Neural cell (in vitro differentiated cells): ENCODE data around the gene FREM2.

Source experiments
- EZH2 ChIP-seq: fragments of 200-600, 300-800 bp; shearing (Covaris generic), sonication (generic); IDR thresholded peaks from 2 replicates; pipeline ENCODE4 v1.6.1; 2014; ENCODE audit warnings: antibody characterized with exemption, low read length, borderline replicate concordance, mild to moderate bottlenecking; ENCODE audit not compliant: insufficient read depth, poor library complexity, severe bottlenecking
- POLR2AphosphoS5 ChIP-seq: IDR thresholded peaks from 2 replicates; pipeline ENCODE4 v1.6.1; 2012
- TF ChIP-seq, protein P1 (sequence below): fragments of 450-650 bp; IDR thresholded peaks from 2 replicates; pipeline ENCODE4 v1.5.1; 2014; ENCODE audit warnings: antibody characterized with exemption, mild to moderate bottlenecking, moderate library complexity; ENCODE audit not compliant: poor library complexity, severe bottlenecking
- TF ChIP-seq, protein P2 (sequence below): IDR thresholded peaks from 2 replicates; pipeline ENCODE4 v1.6.1; 2012; ENCODE audit warnings: borderline replicate concordance

DNA sequence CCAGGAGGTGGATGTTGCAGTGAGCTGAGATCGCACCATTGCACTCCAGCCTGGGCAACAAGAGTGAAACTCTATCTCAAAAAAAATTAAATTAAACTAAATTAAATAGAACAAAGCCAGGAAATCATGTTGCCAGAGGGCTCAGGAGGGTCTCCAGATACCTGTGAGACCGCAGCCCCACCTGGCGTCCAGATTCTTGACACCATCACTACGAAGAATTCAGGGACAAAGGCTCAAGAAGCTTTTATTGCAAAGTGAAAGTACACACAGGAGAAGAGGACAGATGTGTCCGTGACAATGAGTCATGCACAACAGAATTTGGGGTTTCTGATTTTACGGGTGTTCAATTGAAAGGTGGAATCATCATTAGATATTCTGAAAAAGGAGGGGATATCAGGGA lies 227.2 kb downstream of the FREM2 start:
- TF ChIP-seq, protein P1, sequence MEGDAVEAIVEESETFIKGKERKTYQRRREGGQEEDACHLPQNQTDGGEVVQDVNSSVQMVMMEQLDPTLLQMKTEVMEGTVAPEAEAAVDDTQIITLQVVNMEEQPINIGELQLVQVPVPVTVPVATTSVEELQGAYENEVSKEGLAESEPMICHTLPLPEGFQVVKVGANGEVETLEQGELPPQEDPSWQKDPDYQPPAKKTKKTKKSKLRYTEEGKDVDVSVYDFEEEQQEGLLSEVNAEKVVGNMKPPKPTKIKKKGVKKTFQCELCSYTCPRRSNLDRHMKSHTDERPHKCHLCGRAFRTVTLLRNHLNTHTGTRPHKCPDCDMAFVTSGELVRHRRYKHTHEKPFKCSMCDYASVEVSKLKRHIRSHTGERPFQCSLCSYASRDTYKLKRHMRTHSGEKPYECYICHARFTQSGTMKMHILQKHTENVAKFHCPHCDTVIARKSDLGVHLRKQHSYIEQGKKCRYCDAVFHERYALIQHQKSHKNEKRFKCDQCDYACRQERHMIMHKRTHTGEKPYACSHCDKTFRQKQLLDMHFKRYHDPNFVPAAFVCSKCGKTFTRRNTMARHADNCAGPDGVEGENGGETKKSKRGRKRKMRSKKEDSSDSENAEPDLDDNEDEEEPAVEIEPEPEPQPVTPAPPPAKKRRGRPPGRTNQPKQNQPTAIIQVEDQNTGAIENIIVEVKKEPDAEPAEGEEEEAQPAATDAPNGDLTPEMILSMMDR = no peak
- TF ChIP-seq POLR2AphosphoS5 (no peak), EZH2 (no peak)
- TF ChIP-seq, protein P2, sequence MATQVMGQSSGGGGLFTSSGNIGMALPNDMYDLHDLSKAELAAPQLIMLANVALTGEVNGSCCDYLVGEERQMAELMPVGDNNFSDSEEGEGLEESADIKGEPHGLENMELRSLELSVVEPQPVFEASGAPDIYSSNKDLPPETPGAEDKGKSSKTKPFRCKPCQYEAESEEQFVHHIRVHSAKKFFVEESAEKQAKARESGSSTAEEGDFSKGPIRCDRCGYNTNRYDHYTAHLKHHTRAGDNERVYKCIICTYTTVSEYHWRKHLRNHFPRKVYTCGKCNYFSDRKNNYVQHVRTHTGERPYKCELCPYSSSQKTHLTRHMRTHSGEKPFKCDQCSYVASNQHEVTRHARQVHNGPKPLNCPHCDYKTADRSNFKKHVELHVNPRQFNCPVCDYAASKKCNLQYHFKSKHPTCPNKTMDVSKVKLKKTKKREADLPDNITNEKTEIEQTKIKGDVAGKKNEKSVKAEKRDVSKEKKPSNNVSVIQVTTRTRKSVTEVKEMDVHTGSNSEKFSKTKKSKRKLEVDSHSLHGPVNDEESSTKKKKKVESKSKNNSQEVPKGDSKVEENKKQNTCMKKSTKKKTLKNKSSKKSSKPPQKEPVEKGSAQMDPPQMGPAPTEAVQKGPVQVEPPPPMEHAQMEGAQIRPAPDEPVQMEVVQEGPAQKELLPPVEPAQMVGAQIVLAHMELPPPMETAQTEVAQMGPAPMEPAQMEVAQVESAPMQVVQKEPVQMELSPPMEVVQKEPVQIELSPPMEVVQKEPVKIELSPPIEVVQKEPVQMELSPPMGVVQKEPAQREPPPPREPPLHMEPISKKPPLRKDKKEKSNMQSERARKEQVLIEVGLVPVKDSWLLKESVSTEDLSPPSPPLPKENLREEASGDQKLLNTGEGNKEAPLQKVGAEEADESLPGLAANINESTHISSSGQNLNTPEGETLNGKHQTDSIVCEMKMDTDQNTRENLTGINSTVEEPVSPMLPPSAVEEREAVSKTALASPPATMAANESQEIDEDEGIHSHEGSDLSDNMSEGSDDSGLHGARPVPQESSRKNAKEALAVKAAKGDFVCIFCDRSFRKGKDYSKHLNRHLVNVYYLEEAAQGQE = no peak
